Stimulated activated CD4-positive, alpha-beta T cell treated with anti-CD3 and anti-CD28 coated beads, Interleukin-2, amount 100 ng/mL, for 24 hours (primary cell): ENCODE measurements around the gene TUT1.
"Not testable (repeated sequence)": the region's sequence is repeated elsewhere in the genome, so short reads cannot be mapped to it uniquely, and the experiment has no call there.

Experiments
- DNase-seq, 2 donors: peaks; one replicate each; pipeline ENCODE4 v3.0.0-alpha.2; 2020

The TUT1 gene

DNA sequence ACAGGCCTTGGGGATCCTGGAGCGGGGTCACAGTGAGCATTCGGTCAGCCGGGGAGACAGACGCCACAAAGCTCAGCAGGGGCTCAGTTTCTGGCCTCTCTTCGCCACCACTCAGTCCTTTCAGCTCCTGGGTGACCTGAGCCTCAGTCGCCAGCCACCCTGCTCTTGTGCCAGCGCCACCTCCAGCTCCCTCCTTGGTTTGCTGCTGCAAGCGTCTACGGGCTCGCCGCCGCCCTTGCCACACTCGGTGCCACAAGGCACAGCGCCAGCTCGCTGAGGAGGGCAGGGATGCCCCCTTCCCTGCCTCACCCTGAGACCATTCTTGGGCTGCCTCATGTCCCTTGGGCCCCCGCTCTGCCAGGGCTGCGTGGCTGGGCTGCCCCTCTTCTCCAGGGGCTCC, 16.2 kb downstream of the TUT1 start:
- no peak for DNase-seq

DNA sequence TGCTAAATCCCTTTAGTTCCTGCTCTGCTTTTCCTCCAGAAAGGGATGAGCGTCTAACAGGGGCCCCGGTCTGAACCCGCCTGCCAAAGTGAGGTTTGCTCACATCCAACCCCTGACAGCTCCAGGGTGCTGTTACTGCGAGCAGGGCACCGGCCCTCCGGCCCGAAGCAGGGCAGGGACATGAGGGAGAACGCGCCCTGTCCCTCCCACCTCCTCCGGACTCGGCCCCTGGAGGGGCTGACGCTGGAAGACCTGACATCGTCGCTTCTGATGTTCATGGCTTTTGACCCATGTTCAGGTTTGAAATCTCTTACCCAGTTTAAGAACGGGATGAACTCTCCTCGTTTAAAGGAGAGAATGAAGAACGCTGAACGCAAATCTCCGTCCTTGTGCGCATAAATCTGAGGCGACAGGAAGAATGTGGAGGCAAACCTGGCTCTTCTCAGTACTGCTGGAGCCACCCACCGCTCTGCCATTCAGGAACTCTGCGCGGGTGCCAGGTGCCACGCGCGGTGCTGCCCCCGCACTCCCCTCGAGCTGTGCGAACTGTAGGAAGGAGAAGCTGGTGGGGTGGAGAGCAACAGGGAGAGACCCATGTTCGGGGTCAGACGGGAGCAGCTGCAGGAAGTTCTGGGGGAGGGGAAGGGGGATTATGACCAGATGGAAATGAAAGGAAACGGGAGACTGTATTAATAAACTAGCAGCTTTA, 16.8 kb downstream of the TUT1 start:
- peak; percentile 28 to 48 for DNase-seq

GRCh38 chr11:62573592-62574362, 17.5 kb downstream of the TUT1 start, which contains the start of gene EEF1G:
Gene EEF1G, minus strand, starts transcription at chr11:62573891. Its CDS starts 49 bp downstream, at chr11:62573842.
- DNase-seq, result peak; percentile 97

DNA sequence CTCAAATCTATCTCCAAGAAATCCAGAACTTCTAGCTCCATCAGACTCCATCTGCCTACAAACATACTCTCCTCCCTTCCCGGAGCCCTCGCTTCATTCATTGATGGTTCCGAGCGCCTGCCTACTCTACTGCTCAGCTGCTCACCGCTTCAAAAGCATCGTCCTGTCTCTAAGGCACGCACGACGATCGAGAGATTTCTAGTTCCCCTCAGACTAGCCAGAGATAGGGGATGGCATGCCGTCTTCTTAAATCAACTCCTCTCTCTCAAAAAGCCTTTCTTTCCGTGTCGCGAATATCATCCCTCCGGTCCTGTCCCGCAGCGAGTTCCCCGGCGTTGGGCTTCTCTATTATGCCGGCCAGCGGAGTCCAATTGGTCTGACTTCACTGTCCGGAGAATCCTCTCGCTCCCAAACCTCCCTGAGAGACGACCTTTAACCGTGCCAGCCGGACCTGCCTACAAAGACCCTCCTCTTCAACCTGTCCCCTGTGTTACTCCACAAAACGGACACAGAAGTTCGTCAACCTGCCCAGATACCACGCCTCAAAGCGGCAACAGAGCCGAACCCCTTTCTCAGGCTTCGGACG, 18.2 kb downstream of the TUT1 start:
- peak in 1 of 2 donors; percentile 26 for DNase-seq

- DNase-seq, result no peak
These were observed 18.9 kb downstream of the TUT1 start for GRCh38 chr11:62572431-62572830.

DNA sequence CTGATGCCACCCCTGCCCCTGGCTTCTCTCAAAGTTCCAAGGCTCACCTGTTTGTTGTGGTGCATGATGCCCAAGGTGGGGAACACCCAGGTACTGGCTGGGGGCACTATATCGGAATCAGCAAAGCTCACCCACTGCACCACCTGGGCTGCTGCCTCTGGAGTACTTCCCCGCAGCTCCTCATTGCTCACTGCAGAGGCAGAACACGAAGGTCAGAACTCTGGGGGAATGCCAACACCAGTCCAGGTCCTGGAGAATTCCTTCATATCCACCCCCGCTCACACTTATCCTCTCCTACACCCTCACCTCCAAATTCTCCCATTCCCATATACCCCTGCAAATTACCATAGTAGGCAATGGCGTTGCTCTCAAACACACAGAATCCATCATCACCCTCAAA, 19.8 kb downstream of the TUT1 start:
- not testable (repeated sequence) for DNase-seq

DNA sequence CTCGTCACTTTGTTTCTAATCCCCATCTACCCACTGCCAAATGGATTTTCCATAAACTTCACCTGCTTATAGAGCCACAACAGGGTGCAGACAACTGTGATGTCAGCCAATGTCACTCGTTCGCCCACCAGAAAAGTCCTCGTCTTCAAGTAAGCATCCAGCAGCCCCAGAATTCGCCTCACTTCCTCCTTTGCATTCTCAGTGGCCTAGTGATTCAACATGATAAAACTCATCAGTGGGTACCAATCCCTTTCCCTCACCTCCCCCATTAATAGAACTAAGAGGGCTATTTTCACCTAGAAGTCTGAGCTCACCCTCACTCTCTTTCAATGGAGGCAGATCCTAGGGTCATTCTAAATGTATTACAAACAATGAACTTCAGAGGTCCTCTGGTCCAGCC, 20.4 kb downstream of the TUT1 start:
- not testable (repeated sequence) for DNase-seq

GRCh38 chr11:62569611-62570010, 21.7 kb downstream of the TUT1 start:
- no peak for DNase-seq

DNA sequence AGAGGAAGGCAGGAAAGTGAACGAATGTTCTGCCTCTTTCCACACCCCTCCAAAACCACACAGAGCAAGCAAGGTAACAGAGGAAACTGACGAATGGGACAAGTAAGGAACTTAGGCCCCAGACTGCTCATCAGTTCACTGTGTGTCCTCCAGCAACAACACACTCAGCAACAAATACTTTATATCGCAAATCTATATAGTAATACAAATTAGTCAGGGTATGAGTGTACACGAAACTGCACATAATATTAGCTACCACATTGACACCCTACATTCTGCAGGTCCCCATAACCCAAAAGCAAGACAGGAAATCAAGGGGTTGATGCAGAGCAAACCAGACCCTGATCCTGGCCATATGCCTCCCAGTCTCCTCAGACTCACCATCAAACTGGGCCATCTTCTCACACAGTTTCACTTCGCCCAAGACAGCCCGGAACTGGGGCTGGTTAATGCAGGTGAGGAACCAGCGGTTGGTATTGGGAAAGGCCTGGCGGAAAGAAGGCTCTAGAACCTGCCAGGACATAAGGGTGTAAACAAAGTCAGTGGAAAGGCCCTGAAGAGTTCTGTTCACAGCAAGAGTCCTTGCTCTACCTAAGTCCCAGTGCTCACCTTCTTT, 24.2 kb downstream of the TUT1 start:
- no peak for DNase-seq

- DNase-seq, result no peak
These were observed 25.1 kb downstream of the TUT1 start for GRCh38 chr11:62566247-62566646.

DNA sequence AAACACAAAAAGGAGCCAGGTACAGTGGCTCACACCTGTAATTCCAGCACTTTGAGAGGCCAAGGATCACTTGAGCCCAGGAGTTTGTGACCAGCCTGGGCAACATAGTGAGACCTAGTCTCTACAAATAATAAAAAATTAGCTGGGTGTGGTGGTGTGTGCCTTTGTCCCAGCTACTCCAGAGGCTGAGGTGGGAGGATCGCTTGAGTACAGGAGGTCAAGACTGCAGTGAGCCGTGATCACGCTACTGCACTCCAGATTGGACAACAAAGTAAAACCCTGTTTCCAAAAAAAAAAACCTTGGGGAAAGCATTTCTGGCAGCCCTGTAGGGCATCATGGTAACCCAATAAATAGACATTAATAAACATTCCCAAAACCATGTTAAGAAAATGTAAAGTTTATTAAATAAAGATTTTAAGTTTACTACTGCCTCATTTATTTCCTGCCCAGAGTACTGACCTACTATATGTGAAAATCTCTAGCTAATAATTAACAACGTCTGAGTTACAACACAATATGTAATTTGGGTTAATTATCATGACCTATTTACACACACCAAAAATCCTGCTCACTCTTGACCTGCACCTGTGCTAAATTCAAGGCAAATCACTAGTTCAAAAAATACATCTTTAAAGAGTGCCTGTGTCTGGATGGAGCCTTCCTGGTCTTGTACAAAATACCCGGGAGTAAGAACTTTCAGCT, 26.1 kb downstream of the TUT1 start:
- no peak for DNase-seq

DNA sequence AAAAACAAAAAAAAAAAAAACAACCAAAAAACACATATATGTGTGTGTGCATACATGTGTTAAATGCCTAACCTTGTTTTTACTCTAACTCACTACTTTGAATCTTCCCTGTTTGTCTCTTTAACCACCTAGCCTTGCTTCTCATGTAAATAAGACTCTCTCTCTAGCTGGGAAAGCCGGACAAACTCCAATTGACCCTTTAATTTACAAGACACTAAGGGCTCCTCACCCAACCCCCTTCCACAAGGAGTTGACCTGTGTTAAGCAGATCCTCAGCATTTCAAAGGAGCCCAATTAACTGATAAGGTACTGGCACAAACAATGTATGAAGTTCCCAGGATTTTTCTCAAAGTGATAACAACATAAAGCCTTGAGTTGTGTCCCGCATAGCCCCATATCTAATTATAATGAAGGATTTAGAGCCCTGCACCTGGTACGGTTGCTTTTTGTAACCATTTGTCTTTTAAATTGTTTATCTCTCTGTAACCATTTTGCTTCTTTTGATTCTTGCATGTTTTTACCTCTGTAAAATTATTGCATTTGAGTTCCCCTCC, 29.6 kb downstream of the TUT1 start:
- not testable (repeated sequence) for DNase-seq

GRCh38 chr11:62560566-62561103, 30.7 kb downstream of the TUT1 start:
- DNase-seq, result peak; percentile 74 to 81

- not testable (repeated sequence) for DNase-seq
These were observed 31.7 kb downstream of the TUT1 start for GRCh38 chr11:62559626-62560025.

GRCh38 chr11:62559204-62559603, 32.1 kb downstream of the TUT1 start:
- no peak for DNase-seq

DNA sequence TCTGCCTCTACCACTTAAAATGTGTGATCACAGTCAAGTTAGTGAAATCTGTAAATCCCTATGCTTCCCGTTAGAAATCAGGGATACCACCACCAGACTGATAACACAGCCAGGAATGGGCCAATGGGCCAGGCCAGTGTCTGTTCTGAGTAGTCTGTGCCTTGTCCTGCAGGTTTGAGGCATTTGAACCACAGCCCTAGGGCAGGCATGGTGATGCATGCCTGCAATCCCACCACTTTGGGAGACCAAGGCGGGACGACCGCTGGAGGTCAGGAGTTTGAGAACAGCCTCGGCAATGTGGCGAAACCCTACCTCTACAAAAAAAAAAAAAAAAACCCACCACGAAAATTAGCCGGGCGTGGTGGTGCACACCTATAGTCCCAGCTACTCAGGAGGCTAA, 32.7 kb downstream of the TUT1 start:
- DNase-seq, result no peak

- DNase-seq, result peak; percentile 56 to 65
These were observed 34.3 kb downstream of the TUT1 start for GRCh38 chr11:62556875-62557631.

GRCh38 chr11:62556108-62556874, 35.0 kb downstream of the TUT1 start:
- peak; percentile 70 to 81 for DNase-seq

- DNase-seq, result peak; percentile 49 to 60
These were observed 35.7 kb downstream of the TUT1 start for GRCh38 chr11:62555464-62556107.
